HepG2 (cell line): ENCODE data around the gene NPAS2. TPM values are rescaled to one million over a fixed set of nuclear protein-coding genes. Genes with fewer than 3 reads are reported as not detected.
A peak's percentile ranks its signal among the peaks of the same experiment; 100 is the strongest.

ENCODE experiments used
- ATAC-seq: fragments of 200-7000 bp; cut with Tn5 transposase; 3 replicates; pipeline ENCODE4 v1.9.1; 2020; ENCODE audit warnings: mild to moderate bottlenecking, moderate library complexity
- BruUV-seq: library from RNA; stranded (reverse); fragments of 400-500 nt; replicated peaks from 2 replicates; lab custom pipeline; 2021; lab: Mats Ljungman, UMichigan
- CTCF ChIA-PET: fragments of 300-600 bp; formaldehyde crosslinking; extraction: SDS; loops from one replicate; lab custom pipeline; 2021; ENCODE audit warnings: low total read pairs, inconsistent platforms, low intra/inter-chr PET ratio; lab: Yijun Ruan, JAX
- POLR2A ChIA-PET: fragments of 350-600 bp; sonication (Branson Sonifier 250); formaldehyde crosslinking; loops from one replicate; lab custom pipeline; 2020; ENCODE audit warnings: antibody characterized with exemption, inconsistent platforms; lab: Yijun Ruan, JAX
- DNase-seq: peaks from one replicate; pipeline ENCODE4 v3.0.0-alpha.2; 2015; ENCODE audit warnings: low spot score
- FAIRE-seq: peaks from 3 replicates; lab custom pipeline; 2011; peaks lifted over from hg19 to GRCh38; lab: Jason Lieb, UNC
- H2AFZ ChIP-seq: one replicate; pipeline ENCODE4 v1.6.1; 2011; ENCODE audit warnings: low read length, inconsistent platforms
- H3K27ac ChIP-seq: fragments of 300-600 bp; 3 replicates; pipeline ENCODE4 v1.8.0; 2011; ENCODE audit warnings: mixed run types, mild to moderate bottlenecking, mixed read lengths, low read length, inconsistent platforms; ENCODE audit not compliant: insufficient read depth; ENCODE audit errors: extremely low read length
- H3K27me3 ChIP-seq, 2 experiments: fragments of 200-600 bp in 1 of 2; 2 replicates in 1 of 2; 3 replicates in 1 of 2; pipeline versions ENCODE4 v1.6.0 to v1.8.0; 2011; ENCODE audit warnings: low read length in 2 of 2, mild to moderate bottlenecking in 2 of 2, moderate library complexity in 2 of 2, inconsistent platforms in 1 of 2; ENCODE audit not compliant: insufficient read depth in 2 of 2, control insufficient read depth in 1 of 2
- H3K36me3 ChIP-seq, 2 experiments: fragments of 200-600 bp in 1 of 2; replicated peaks in 1 of 2; 2 replicates in 1 of 2; 3 replicates in 1 of 2; pipeline versions ENCODE4 v1.5.1 to v1.8.0; 2011; ENCODE audit warnings: low read length in 2 of 2, inconsistent platforms in 1 of 2; ENCODE audit not compliant: insufficient read depth in 2 of 2, control insufficient read depth in 1 of 2
- H3K4me1 ChIP-seq: 2 replicates; pipeline ENCODE4 v1.5.1; 2012; ENCODE audit warnings: low read length, inconsistent platforms; ENCODE audit not compliant: insufficient read depth
- H3K4me2 ChIP-seq: 2 replicates; pipeline ENCODE4 v1.6.0; 2011; ENCODE audit warnings: low read depth, low read length, inconsistent platforms
- H3K4me3 ChIP-seq, 3 experiments: fragments of 200-600 bp in 1 of 3; sonication (generic), shearing (Covaris generic) in 1 of 3; replicated peaks in 1 of 3; 2 replicates each; pipeline ENCODE4 v1.5.1; 2011 to 2016; ENCODE audit warnings: low read length in 3 of 3, inconsistent platforms in 2 of 3, low read depth in 2 of 3, mild to moderate bottlenecking in 2 of 3, control low read depth in 1 of 3, mixed read lengths in 1 of 3; ENCODE audit not compliant: insufficient read depth in 1 of 3
- H3K79me2 ChIP-seq: one replicate; pipeline ENCODE4 v1.6.1; 2011; ENCODE audit warnings: low read length, inconsistent platforms; ENCODE audit not compliant: insufficient read depth
- H3K9ac ChIP-seq: 2 replicates; pipeline ENCODE4 v1.6.0; 2011; ENCODE audit warnings: mild to moderate bottlenecking, low read depth, low read length, inconsistent platforms; ENCODE audit not compliant: insufficient read depth
- H3K9me3 ChIP-seq: 2 replicates; pipeline ENCODE4 v1.5.1; 2012; ENCODE audit warnings: mild to moderate bottlenecking, low read length
- H4K20me1 ChIP-seq: 2 replicates; pipeline ENCODE4 v1.6.0; 2011; ENCODE audit warnings: inconsistent platforms, mild to moderate bottlenecking, low read length, moderate library complexity; ENCODE audit not compliant: insufficient read depth
- AGO2 ChIP-seq: fragments of 200-400 bp; formaldehyde crosslinking; optimal IDR thresholded peaks from 2 replicates; pipeline ENCODE3; 2017; ENCODE audit warnings: mild to moderate bottlenecking, low read depth, low read length, moderate library complexity
- BCL6 ChIP-seq: IDR thresholded peaks from 2 replicates; pipeline ENCODE4 v1.6.1; 2016; ENCODE audit warnings: missing genetic modification reagents, missing compliant biosample characterization
- ERF ChIP-seq: IDR thresholded peaks from 2 replicates; pipeline ENCODE4 v1.6.1; 2018; ENCODE audit warnings: missing biosample characterization, missing genetic modification reagents
- GATAD1 ChIP-seq: IDR thresholded peaks from 2 replicates; pipeline ENCODE4 v1.6.1; 2016; ENCODE audit warnings: missing genetic modification reagents, missing compliant biosample characterization
- MBNL3 ChIP-seq: fragments of 250-450 bp; sonication (Bioruptor Pico); conservative IDR thresholded peaks from 2 replicates; pipeline ENCODE4 v1.8.0; 2022; ENCODE audit warnings: mild to moderate bottlenecking, inconsistent platforms
- NFE2L2 ChIP-seq: fragments of 150-350 bp; IDR thresholded peaks from 2 replicates; pipeline ENCODE4 v1.6.1; 2014; ENCODE audit warnings: low read length
- NFYC ChIP-seq: IDR thresholded peaks from 2 replicates; pipeline ENCODE4 v1.6.1; 2016; ENCODE audit warnings: missing genetic modification reagents, missing compliant biosample characterization
- PHF20 ChIP-seq: sonication (generic); formaldehyde crosslinking; IDR thresholded peaks from 2 replicates; pipeline ENCODE4 v1.5.0; 2020; ENCODE audit warnings: mild to moderate bottlenecking, missing genetic modification reagents
- POLR2A ChIP-seq, 2 experiments: IDR thresholded peaks; 2 replicates each; pipeline ENCODE4 v1.6.1; 2011; ENCODE audit warnings: low read depth in 2 of 2, low read length in 2 of 2, mild to moderate bottlenecking in 1 of 2, moderate library complexity in 1 of 2; ENCODE audit not compliant: insufficient read depth in 1 of 2
- RAD21 ChIP-seq: fragments of 450-650 bp; formaldehyde crosslinking; IDR thresholded peaks from 2 replicates; pipeline ENCODE4 v1.5.0; 2020; ENCODE audit warnings: mild to moderate bottlenecking
- ZBTB7B ChIP-seq: sonication (generic); formaldehyde crosslinking; IDR thresholded peaks from 2 replicates; pipeline ENCODE4 v1.4.0; 2020; ENCODE audit warnings: missing genetic modification reagents
- ZNF446 ChIP-seq: sonication (generic); formaldehyde crosslinking; IDR thresholded peaks from 2 replicates; pipeline ENCODE4 v1.5.0; 2020; ENCODE audit warnings: mild to moderate bottlenecking, missing genetic modification reagents
- ZNF549 ChIP-seq: sonication (generic); formaldehyde crosslinking; IDR thresholded peaks from 2 replicates; pipeline ENCODE4 v1.5.0; 2020; ENCODE audit warnings: missing genetic modification reagents
- ZNF672 ChIP-seq: sonication (generic); formaldehyde crosslinking; IDR thresholded peaks from 2 replicates; pipeline ENCODE4 v1.8.1; 2022; ENCODE audit warnings: missing genetic modification reagents
- ZSCAN31 ChIP-seq: sonication (generic); formaldehyde crosslinking; IDR thresholded peaks from 2 replicates; pipeline ENCODE4 v1.5.0; 2020; ENCODE audit warnings: low read depth, mild to moderate bottlenecking, missing genetic modification reagents
- WGBS: methylation state at CpG from one replicate; pipeline ENCODE4 v1.1.6; 2017; ENCODE audit warnings: low lambda C conversion rate; 5-methylcytosine and 5-hydroxymethylcytosine counted together
- in situ Hi-C: cut with HindIII; loops from 2 replicates; pipeline ENCODE4 v1.10.0; 2017; ENCODE audit warnings: low pct_unique_long_range_greater_than_20kb; ENCODE audit not compliant: extremely low pct_ligation_motif_present
- intact Hi-C: fragments of 100-400 bp; cut with micrococcal nuclease; formaldehyde crosslinking; loops from one replicate; pipeline ENCODE4 v1.10.0; 2022; ENCODE audit not compliant: unreplicated experiment
- polyA plus RNA-seq, 8 experiments: library from polyadenylated mRNA; depleted of rRNA in 3 of 8; stranded (reverse) in 7 of 8; unstranded in 1 of 8; fragments of >200 nt; fragmentation: Illumina TruSeq in 4 of 8; extraction: Trizol in 4 of 8; gene quantifications; 2 replicates each; pipeline versions ENCODE4 v1.2.1 to v1.2.3, GENCODE V29; 2011 to 2016; ENCODE audit warnings: low read depth in 4 of 8, missing spikeins in 1 of 8, mixed read lengths in 1 of 8; ENCODE audit not compliant: insufficient read depth in 1 of 8
- total RNA-seq, 5 experiments: library from RNA; depleted of rRNA; stranded (reverse); fragments of >200 nt; fragmentation: Illumina TruSeq; extraction: Trizol; gene quantifications; 2 replicates each; pipeline ENCODE4 v1.2.3, GENCODE V29; 2016; ENCODE audit warnings: low read depth in 1 of 5
- TF ChIP-seq, protein P1 (sequence below): sonication (generic); formaldehyde crosslinking; IDR thresholded peaks from 2 replicates; pipeline ENCODE4 v1.5.0; 2020; ENCODE audit warnings: mild to moderate bottlenecking, missing genetic modification reagents
- TF ChIP-seq, protein P2 (sequence below): sonication (generic); formaldehyde crosslinking; IDR thresholded peaks from 2 replicates; pipeline ENCODE4 v1.4.0; 2020; ENCODE audit warnings: missing genetic modification reagents
- TF ChIP-seq, protein P3 (sequence below): sonication (generic); formaldehyde crosslinking; IDR thresholded peaks from 2 replicates; pipeline ENCODE4 v1.8.0; 2022; ENCODE audit warnings: mild to moderate bottlenecking, missing genetic modification reagents, borderline replicate concordance

NPAS2 gene
- total and polyA plus RNA-seq, 2 of the 13 experiments (the other 11 are each of a cell fraction or from before 2014, with no cell fraction given) = 14.8 to 37.5 TPM

DNA sequence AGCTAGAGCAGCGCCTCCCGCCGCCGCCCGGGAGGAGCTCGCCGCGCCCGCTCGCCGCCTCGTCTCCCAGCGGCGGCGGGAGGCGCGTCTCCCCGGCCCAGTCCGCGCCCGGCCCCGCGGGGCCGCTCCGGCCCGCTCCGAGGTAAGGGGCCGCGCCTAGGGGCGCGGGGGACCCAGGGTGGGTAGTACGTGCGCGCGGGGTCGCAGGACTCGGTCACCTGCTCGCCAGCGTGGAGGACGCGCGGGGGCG is 259 bp downstream of the NPAS2 start (continued):
- TF ChIP-seq ZSCAN31 (CRISPR knock-in tag) (no peak), NFYC (CRISPR knock-in tag) (no peak), ZNF672 (no peak), AGO2 (no peak), POLR2A (IDR thresholded peaks at IDR 0.05; ENCODE audit: insufficient read depth in 1 of 2, low read depth in 2 of 2, low read length in 2 of 2) (peak in 1 of 2 experiments; percentile 22; a peak in 1 of 4 replicates)
- TF ChIP-seq, protein P1, sequence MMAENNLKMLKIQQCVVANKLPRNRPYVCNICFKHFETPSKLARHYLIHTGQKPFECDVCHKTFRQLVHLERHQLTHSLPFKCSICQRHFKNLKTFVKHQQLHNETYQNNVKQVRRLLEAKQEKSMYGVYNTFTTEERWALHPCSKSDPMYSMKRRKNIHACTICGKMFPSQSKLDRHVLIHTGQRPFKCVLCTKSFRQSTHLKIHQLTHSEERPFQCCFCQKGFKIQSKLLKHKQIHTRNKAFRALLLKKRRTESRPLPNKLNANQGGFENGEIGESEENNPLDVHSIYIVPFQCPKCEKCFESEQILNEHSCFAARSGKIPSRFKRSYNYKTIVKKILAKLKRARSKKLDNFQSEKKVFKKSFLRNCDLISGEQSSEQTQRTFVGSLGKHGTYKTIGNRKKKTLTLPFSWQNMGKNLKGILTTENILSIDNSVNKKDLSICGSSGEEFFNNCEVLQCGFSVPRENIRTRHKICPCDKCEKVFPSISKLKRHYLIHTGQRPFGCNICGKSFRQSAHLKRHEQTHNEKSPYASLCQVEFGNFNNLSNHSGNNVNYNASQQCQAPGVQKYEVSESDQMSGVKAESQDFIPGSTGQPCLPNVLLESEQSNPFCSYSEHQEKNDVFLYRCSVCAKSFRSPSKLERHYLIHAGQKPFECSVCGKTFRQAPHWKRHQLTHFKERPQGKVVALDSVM (CRISPR knock-in tag) = peak; percentile 6; the same call in 1 of the 2 replicates
- TF ChIP-seq, protein P2, sequence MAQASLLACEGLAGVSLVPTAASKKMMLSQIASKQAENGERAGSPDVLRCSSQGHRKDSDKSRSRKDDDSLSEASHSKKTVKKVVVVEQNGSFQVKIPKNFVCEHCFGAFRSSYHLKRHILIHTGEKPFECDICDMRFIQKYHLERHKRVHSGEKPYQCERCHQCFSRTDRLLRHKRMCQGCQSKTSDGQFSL (CRISPR knock-in tag) = 0 out of 2 replicates have a peak, but pooled peaks have one; percentile 5

DNA sequence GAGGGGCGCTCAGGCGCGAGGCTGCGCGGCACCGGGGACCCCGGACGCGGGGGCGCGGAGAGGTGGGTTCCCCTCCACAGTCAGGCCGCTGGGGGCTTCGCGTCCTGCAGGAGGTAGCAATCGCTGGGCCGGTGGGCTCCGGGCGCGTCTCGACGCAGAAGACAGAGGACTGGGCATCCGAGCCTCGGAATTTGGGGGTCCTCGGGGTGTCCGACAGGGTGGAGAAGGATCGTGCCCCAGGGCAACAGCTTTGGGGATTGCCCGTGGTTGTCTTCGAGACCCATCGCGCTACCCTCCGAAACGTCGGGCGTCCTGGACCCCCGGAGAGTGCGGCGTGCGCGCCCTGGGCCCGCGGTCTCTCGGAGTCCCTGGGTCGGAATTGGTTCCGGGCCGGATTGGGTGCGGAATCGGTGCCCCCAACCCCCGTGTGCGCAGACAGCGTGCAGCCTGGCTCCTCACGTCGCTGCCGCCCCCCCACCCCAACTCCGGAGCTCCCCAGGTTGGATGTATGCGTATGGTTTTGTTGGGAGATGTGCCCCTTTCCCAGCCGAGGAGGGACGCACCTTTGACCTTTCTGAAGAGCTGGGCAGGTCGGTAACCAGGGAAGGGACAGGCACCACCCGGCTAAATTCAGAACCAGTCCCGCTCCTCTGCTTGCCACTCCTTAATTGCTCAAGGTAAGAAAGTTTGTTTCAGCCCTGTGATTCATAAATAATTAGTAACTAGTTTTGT is 750 bp downstream of the NPAS2 start:
- intact Hi-C loops (loop anchor here (2.0 kb wide), 1 partner anchor 54 kb away; no protein-coding TSS in a partner anchor), in situ Hi-C loops (loop anchor here (5.0 kb wide), 2 partner anchors 62 to 88 kb away; no protein-coding TSS in a partner anchor)
- ATAC-seq = no peak
- TF ChIP-seq ERF (CRISPR knock-in tag) (no peak), ZBTB7B (CRISPR knock-in tag) (peak; percentile 79), PHF20 (CRISPR knock-in tag) (no peak), NFE2L2 (no peak), MBNL3 (no peak), RAD21 (CRISPR knock-in tag) (peak; percentile 7; the same call in 1 of the 2 replicates), BCL6 (CRISPR knock-in tag) (no peak), ZNF549 (CRISPR knock-in tag) (0 out of 2 replicates have a peak, but pooled peaks have one; percentile 10), ZNF446 (CRISPR knock-in tag) (peak; percentile 60; the same call in 1 of the 2 replicates), GATAD1 (CRISPR knock-in tag) (0 out of 2 replicates have a peak, but pooled peaks have one; percentile 14)
- TF ChIP-seq, protein P3, sequence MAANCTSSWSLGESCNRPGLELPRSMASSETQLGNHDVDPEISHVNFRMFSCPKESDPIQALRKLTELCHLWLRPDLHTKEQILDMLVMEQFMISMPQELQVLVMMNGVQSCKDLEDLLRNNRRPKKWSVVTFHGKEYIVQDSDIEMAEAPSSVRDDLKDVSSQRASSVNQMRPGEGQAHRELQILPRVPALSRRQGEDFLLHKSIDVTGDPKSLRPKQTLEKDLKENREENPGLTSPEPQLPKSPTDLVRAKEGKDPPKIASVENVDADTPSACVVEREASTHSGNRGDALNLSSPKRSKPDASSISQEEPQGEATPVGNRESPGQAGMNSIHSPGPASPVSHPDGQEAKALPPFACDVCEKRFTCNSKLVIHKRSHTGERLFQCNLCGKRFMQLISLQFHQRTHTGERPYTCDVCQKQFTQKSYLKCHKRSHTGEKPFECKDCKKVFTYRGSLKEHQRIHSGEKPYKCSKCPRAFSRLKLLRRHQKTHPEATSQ (CRISPR knock-in tag) = no peak
- TF ChIP-seq, protein P1 (CRISPR knock-in tag) = peak; percentile 8; the same call in 1 of the 2 replicates

More for the DNA sequence above, 750 bp downstream of the NPAS2 start:
- WGBS = 2% methylated on average over 11 of the region's 60 CpGs
- Histone ChIP-seq H3K79me2 (peaks cover 54% of the 10 kb centered on the region), H4K20me1 (peaks cover 23% of the 10 kb centered on the region), H3K9me3 (no peaks in the 10 kb centered on the region), H3K4me2 (peak overlapping the region; percentile 89), H3K4me3 (peak overlapping the region; percentile 76 to 96 (median 87)), H3K9ac (peak overlapping the region; percentile 93), H2AFZ (no peak overlapping the region), H3K27ac (peak overlapping the region; percentile 67), H3K4me1 (peaks cover 71% of the 10 kb centered on the region), H3K36me3 (0 out of 5 replicates have a peak, but pooled peaks cover 0 to 2% of the 10 kb centered on the region in 2 experiments), H3K27me3 (no peaks in the 10 kb centered on the region; a peak in 1 of 5 replicates)
- ChIA-PET CTCF (no interaction called here), POLR2A (interaction anchor here (1.0 to 2.2 kb wide), 5 partner anchors 40 to 258 kb away, joined by 3 to 14 read pairs (median 4); partner anchors contain the start of genes PDCL3 and RPL31)
- DNase-seq (no peak), FAIRE-seq (no peak)
- BruUV-seq = no TSS peak
